HEK293 (cell line): ENCODE measurements around the gene ST3GAL5.
"Not testable (repeated sequence)": the region's sequence is repeated elsewhere in the genome, so short reads cannot be mapped to it uniquely, and the experiment has no call there.

Source experiments
- CTCF ChIA-PET: fragments of 350-600 bp; formaldehyde crosslinking; extraction: SDS; loops from one replicate; lab custom pipeline; 2021; ENCODE audit warnings: antibody characterized with exemption; lab: Yijun Ruan, JAX
- POLR2A ChIA-PET: fragments of 300-600 bp; formaldehyde crosslinking; extraction: SDS; loops from one replicate; lab custom pipeline; 2020; ENCODE audit warnings: antibody characterized with exemption, inconsistent platforms; lab: Yijun Ruan, JAX
- H3K27ac ChIP-seq: fragments of 200-500 bp; sonication (Bioruptor generic); 2 replicates; pipeline ENCODE4 v1.5.1; 2014; ENCODE audit warnings: low read depth, low read length, control low read depth, inconsistent platforms; ENCODE audit errors: extremely low read depth
- H3K36me3 ChIP-seq, 2 experiments: fragments of 200-500 bp in 1 of 2; sonication (Bioruptor generic) in 1 of 2; 1 replicate in 1 of 2; 2 replicates in 1 of 2; pipeline ENCODE4 v1.5.1; 2014 to 2017; ENCODE audit warnings: inconsistent platforms in 2 of 2, low read length in 2 of 2; ENCODE audit not compliant: control insufficient read depth in 2 of 2, insufficient read depth in 1 of 2
- H3K4me1 ChIP-seq: fragments of 200-500 bp; sonication (Bioruptor generic); 2 replicates; pipeline ENCODE4 v1.5.1; 2014; ENCODE audit warnings: mild to moderate bottlenecking, low read length, inconsistent platforms; ENCODE audit not compliant: control insufficient read depth, insufficient read depth
- H3K4me3 ChIP-seq: 2 replicates; pipeline ENCODE4 v1.5.1; 2011; ENCODE audit warnings: low read depth, mild to moderate bottlenecking, control low read depth, low read length, moderate library complexity
- H3K9me3 ChIP-seq: fragments of 200-500 bp; sonication (Bioruptor generic); 2 replicates; pipeline ENCODE4 v1.5.1; 2014; ENCODE audit warnings: low read depth, low read length, inconsistent platforms; ENCODE audit not compliant: control insufficient read depth, insufficient read depth
- PRDM10 ChIP-seq: fragments of 450-650 bp; formaldehyde crosslinking; IDR thresholded peaks from 2 replicates; pipeline ENCODE4 v1.5.1; 2016; ENCODE audit warnings: missing biosample characterization, missing genetic modification characterization
- SCRT2 ChIP-seq: fragments of 450-650 bp; formaldehyde crosslinking; IDR thresholded peaks from 2 replicates; pipeline ENCODE4 v1.5.1; 2016; ENCODE audit warnings: missing biosample characterization, missing genetic modification characterization
- ZBTB6 ChIP-seq: fragments of 450-650 bp; formaldehyde crosslinking; IDR thresholded peaks from 2 replicates; pipeline ENCODE4 v1.5.1; 2017; ENCODE audit warnings: missing biosample characterization, missing genetic modification characterization
- ZNF211 ChIP-seq: fragments of 450-650 bp; formaldehyde crosslinking; IDR thresholded peaks from 2 replicates; pipeline ENCODE4 v1.5.1; 2016; ENCODE audit warnings: low read depth, missing biosample characterization, missing genetic modification characterization
- ZNF24 ChIP-seq: fragments of 450-650 bp; formaldehyde crosslinking; IDR thresholded peaks from 2 replicates; pipeline ENCODE4 v1.5.1; 2016; ENCODE audit warnings: missing biosample characterization, missing genetic modification characterization
- ZNF544 ChIP-seq: fragments of 450-650 bp; formaldehyde crosslinking; IDR thresholded peaks from 2 replicates; pipeline ENCODE4 v1.5.0; 2017; ENCODE audit warnings: missing biosample characterization, missing genetic modification characterization

The ST3GAL5 gene

GRCh38 chr2:85899849-85900248 is 11.1 kb upstream of the ST3GAL5 start:
- no peak overlapping the region for H3K27ac ChIP-seq
- no peak overlapping the region for H3K4me3 ChIP-seq
- ChIA-PET CTCF (interaction anchor here (0.6 to 0.9 kb wide), 4 partner anchors 9 to 626 kb away, joined by 3 read pairs; no protein-coding TSS in a partner anchor), POLR2A (no interaction called here)
- H3K36me3 ChIP-seq, result no peaks in the 10 kb centered on the region
- no peaks in the 10 kb centered on the region for H3K9me3 ChIP-seq
- H3K4me1 ChIP-seq, result no peaks in the 10 kb centered on the region
- no peak for TF ChIP-seq ZNF211 (tag by site-specific recombination)

DNA sequence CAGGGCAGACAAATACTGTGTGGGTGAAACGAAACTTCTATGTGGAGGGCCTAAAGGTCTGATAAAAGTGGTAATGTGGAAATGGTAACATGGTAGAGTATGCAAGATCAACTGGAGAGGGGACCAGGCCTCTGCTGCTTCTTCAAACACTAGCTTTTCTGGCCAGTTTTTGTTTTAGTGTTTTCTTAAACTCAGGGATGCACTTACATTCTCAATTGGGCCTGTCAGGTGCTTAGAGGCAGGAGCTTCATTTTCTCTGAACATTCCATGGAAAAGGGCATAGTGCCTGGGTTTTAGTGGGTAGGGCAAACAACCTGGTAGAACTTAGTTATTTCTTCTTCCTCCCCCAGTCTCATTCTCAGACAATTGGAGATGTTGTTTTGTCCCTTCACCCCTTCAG is 10.5 kb upstream of the ST3GAL5 start:
- POLR2A ChIA-PET, result no interaction called here

GRCh38 chr2:85898881-85899280 is 10.1 kb upstream of the ST3GAL5 start:
- ChIA-PET POLR2A (no interaction called here), CTCF (interaction anchor here (0.9 kb wide), 1 partner anchor 10 kb away, joined by 3 read pairs; no protein-coding TSS in a partner anchor)
- Histone ChIP-seq H3K9me3 (no peaks in the 10 kb centered on the region), H3K4me1 (no peaks in the 10 kb centered on the region), H3K4me3 (no peak overlapping the region), H3K36me3 (no peaks in the 10 kb centered on the region), H3K27ac (no peak overlapping the region)
- TF ChIP-seq ZBTB6 (tag by site-specific recombination), result no peak

More for the DNA sequence above, 10.5 kb upstream of the ST3GAL5 start:
- Histone ChIP-seq H3K27ac (no peak overlapping the region), H3K9me3 (no peaks in the 10 kb centered on the region), H3K4me1 (no peaks in the 10 kb centered on the region), H3K36me3 (no peaks in the 10 kb centered on the region), H3K4me3 (no peak overlapping the region)
- CTCF ChIA-PET, result interaction anchor here (0.6 to 0.9 kb wide), 3 partner anchors 10 to 152 kb away, joined by 3 read pairs; no protein-coding TSS in a partner anchor
- no peak for TF ChIP-seq ZNF544

GRCh38 chr2:85894554-85895278 is 5.9 kb upstream of the ST3GAL5 start:
- POLR2A ChIA-PET, result interaction anchor here (0.6 kb wide), 1 partner anchor 886 kb away, joined by 5 read pairs; no protein-coding TSS in a partner anchor
- H3K36me3 ChIP-seq, H3K9me3 ChIP-seq, CTCF ChIA-PET, H3K4me1 ChIP-seq, H3K4me3 ChIP-seq, H3K27ac ChIP-seq: not testable (repeated sequence)

DNA sequence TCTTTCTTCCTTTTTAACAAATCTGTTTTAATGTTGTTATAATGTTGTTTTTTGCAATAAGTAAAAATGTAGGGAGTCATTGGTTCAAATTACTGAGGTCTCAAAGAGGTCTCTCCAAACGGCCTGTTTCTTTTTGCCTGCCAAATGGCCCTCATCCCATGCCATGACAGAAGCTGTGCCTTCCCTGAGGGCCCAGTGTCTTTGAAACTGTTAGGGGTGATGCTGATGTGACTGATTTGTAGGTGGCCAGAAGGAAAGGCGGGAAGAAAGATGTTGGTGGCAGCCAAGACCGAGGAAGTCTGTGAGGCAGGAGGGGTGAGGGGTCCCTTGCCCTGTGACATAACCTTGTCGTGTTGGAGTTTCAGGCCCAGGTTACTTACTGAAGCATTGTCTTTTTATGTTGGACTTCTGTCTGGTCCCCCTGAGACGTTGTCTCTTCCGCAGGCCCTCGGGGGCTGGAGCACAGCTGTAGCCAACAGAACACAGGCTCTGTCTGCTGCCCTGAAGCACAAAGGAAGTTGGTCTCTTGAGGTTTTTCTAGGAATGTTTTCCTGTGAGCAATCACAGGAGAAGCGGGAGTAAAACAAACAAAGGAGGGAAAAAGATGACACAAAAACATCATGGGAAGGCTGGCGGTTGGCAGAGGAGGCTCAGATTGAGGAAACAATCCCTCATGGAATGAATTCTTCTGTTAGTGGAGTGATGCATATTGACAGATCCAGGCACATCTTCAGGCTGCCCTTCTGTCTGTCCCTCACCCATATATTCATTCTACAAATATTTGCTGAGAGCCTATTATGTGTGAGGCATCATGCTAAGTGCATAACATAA is 4.9 kb upstream of the ST3GAL5 start:
- Histone ChIP-seq H3K27ac (no peak overlapping the region), H3K36me3 (no peaks in the 10 kb centered on the region), H3K4me1 (no peaks in the 10 kb centered on the region), H3K9me3 (no peaks in the 10 kb centered on the region), H3K4me3 (no peak overlapping the region)
- CTCF ChIA-PET, result interaction anchor here (0.5 to 1.0 kb wide), 3 partner anchors 14 to 67 kb away, joined by 3 to 5 read pairs (median 4); no protein-coding TSS in a partner anchor
- POLR2A ChIA-PET, result no interaction called here
- TF ChIP-seq SCRT2 (tag by site-specific recombination), result no peak
- TF ChIP-seq ZNF24 (tag by site-specific recombination), result no peak
- peak; percentile 75 for TF ChIP-seq PRDM10 (tag by site-specific recombination)
